Transverse colon (tissue), 4 donors: ENCODE data around the gene RIMS1. TPM values are rescaled to one million over a fixed set of nuclear protein-coding genes. Genes with fewer than 3 reads are reported as not detected.

Experiments used
- DNase-seq: peaks from one replicate; pipeline ENCODE4 v3.0.0-alpha.2; 2019
- H3K27ac ChIP-seq, 4 donors: fragments of 200-600 bp; sonication (generic); 2 replicates each; pipeline ENCODE4 v1.5.1; 2016 to 2018; ENCODE audit warnings: inconsistent platforms in 4 of 4
- H3K27me3 ChIP-seq: fragments of 200-600 bp; sonication (generic); 2 replicates; pipeline ENCODE4 v1.5.1; 2017; ENCODE audit warnings: inconsistent platforms
- H3K36me3 ChIP-seq, 4 donors: fragments of 200-600 bp; sonication (generic); 2 replicates each; pipeline ENCODE4 v1.5.1; 2017 to 2019; ENCODE audit warnings: inconsistent platforms in 4 of 4
- H3K4me1 ChIP-seq, 4 donors: fragments of 200-600 bp; sonication (generic); 2 replicates each; pipeline ENCODE4 v1.5.1; 2017 to 2020; ENCODE audit warnings: inconsistent platforms in 4 of 4
- H3K4me3 ChIP-seq, 4 donors: fragments of 200-600 bp; sonication (generic); 1 replicate in 1 of 4; 2 replicates in 3 of 4; pipeline versions ENCODE4 v1.5.1 to v1.6.1; 2017 to 2019; ENCODE audit warnings: inconsistent platforms in 4 of 4
- H3K9me3 ChIP-seq, 2 donors: fragments of 200-600 bp; sonication (generic); 2 replicates each; pipeline ENCODE4 v1.5.1; 2017 to 2019; ENCODE audit warnings: inconsistent platforms in 2 of 2
- EP300 ChIP-seq: sonication (generic); formaldehyde crosslinking; IDR thresholded peaks from one replicate; pipeline ENCODE4 v1.6.1; 2017; ENCODE audit warnings: antibody characterized with exemption, low read depth
- POLR2A ChIP-seq: fragments of 450-650 bp; IDR thresholded peaks from one replicate; pipeline ENCODE4 v1.6.1; 2016; ENCODE audit warnings: antibody characterized with exemption, mild to moderate bottlenecking, moderate library complexity
- POLR2AphosphoS5 ChIP-seq, 3 donors: sonication (generic); formaldehyde crosslinking; IDR thresholded peaks; one replicate each; pipeline ENCODE4 v1.6.1; 2016; ENCODE audit warnings: antibody characterized with exemption in 3 of 3
- WGBS, 2 donors: methylation state at CpG; one replicate each; pipeline ENCODE4 v1.1.5; 2018; ENCODE audit warnings: low coverage in 1 of 2; 5-methylcytosine and 5-hydroxymethylcytosine counted together
- in situ Hi-C, 4 donors: fragments of 200-750 bp; cut with MboI; loops; one replicate each; pipeline versions ENCODE4 v1.15.0 to v1.15.1; 2017; ENCODE audit warnings: low sequenced_read_pairs in 3 of 4, low pct_ligation_motif_present in 1 of 4, low pct_unique_long_range_greater_than_20kb in 1 of 4
- intact Hi-C: fragments of 100-400 bp; cut with DNase I; formaldehyde crosslinking; loops from one replicate; pipeline ENCODE4 v1.15.1; 2023; ENCODE audit warnings: low total_unique reads
- total RNA-seq, 4 donors: library from RNA; depleted of rRNA; stranded (reverse); fragments of >200 nt; gene quantifications; one replicate each; pipeline ENCODE4 v1.1.0, GENCODE V29; 2016
- TF ChIP-seq, protein P1 (sequence below), 5 experiments: fragments of 200-600 bp in 3 of 5; fragments of 450-650 bp in 2 of 5; sonication (generic) in 3 of 5; IDR thresholded peaks; 1 replicate in 2 of 5; 2 replicates in 3 of 5; pipeline ENCODE4 v1.5.1; 2016 to 2017; ENCODE audit warnings: antibody characterized with exemption in 5 of 5, inconsistent platforms in 3 of 5, mild to moderate bottlenecking in 2 of 5, moderate library complexity in 1 of 5

The RIMS1 gene
- total RNA-seq, 4 donors from 2014 or later = 0.32 to 0.41 TPM; not detected in 2

DNA sequence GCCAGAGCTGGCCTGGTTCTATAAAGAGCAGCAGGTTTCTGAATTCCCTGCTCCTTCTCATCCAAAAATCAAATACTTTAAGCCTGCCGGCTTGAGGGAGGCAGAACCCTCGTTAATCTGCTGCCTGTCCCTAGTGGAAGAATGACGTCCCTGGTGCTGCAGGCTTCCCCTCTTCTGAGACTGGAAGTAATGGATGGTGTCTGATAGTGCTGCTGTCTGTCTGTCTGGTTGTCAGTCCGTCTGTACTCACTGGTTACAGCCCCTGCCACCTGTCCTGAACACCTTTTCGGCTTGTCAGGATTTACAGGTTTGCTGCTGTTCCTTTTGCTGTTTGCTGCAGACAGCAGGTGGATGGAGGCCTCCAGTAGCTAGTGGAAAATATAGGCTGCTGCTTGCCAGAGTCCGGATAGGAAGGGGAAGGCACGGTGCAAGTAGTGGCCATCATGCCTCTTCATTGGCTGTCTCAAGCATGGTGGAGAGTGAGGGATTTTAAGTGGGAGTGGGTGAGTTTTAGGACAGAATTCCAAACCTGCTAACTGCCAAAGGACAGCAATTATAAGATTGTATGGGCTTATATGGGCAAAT lies 2.5 kb downstream of the RIMS1 start:
- no peak overlapping the region for H3K4me3 ChIP-seq
- TF ChIP-seq POLR2A (no peak), EP300 (no peak), POLR2AphosphoS5 (IDR thresholded peaks at IDR 0.05) (no peak)
- TF ChIP-seq, protein P1, sequence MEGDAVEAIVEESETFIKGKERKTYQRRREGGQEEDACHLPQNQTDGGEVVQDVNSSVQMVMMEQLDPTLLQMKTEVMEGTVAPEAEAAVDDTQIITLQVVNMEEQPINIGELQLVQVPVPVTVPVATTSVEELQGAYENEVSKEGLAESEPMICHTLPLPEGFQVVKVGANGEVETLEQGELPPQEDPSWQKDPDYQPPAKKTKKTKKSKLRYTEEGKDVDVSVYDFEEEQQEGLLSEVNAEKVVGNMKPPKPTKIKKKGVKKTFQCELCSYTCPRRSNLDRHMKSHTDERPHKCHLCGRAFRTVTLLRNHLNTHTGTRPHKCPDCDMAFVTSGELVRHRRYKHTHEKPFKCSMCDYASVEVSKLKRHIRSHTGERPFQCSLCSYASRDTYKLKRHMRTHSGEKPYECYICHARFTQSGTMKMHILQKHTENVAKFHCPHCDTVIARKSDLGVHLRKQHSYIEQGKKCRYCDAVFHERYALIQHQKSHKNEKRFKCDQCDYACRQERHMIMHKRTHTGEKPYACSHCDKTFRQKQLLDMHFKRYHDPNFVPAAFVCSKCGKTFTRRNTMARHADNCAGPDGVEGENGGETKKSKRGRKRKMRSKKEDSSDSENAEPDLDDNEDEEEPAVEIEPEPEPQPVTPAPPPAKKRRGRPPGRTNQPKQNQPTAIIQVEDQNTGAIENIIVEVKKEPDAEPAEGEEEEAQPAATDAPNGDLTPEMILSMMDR (IDR thresholded peaks at IDR 0.05) = no peak
- 40 to 68% methylated on average over 6 to 7 of the region's 7 CpGs for WGBS, 2 donors
- intact Hi-C loops = no loop called here
- in situ Hi-C loops = no loop called here
- no peak overlapping the region for H3K27ac ChIP-seq
- no peak for DNase-seq
- no peaks in the 10 kb centered on the region for H3K36me3 ChIP-seq
- H3K27me3 ChIP-seq = peaks cover 48% of the 10 kb centered on the region
- no peaks in the 10 kb centered on the region for H3K9me3 ChIP-seq
- peaks cover 0 to 8% (median 4%) of the 10 kb centered on the region in 4 donors for H3K4me1 ChIP-seq

DNA sequence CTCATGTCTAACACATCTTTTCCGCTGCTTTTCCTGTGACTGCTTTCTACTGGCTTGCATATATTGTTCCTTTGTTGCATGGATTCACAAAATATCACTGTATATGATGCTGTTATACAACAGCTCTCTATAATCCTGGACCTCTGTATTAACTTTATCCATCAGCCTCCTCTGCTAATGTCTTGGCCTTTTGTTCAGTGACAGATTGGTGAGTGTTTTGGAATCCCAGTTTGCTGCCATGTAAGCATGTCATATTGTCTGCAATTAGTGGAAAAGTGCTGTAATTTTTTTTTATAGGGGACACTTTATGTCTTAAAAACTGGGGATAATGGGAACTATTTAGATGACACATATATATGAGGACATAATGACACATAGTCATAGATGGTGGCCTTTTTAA lies 3.0 kb downstream of the RIMS1 start:
- peaks cover 48% of the 10 kb centered on the region for H3K27me3 ChIP-seq
- DNase-seq = no peak
- TF ChIP-seq POLR2A (no peak), EP300 (no peak), POLR2AphosphoS5 (IDR thresholded peaks at IDR 0.05) (no peak)
- TF ChIP-seq, protein P1 (IDR thresholded peaks at IDR 0.05) = no peak
- intact Hi-C loops = no loop called here
- no peak overlapping the region for H3K27ac ChIP-seq
- WGBS, 2 donors = 80 to 100% methylated on average over 1 of the region's 1 CpG
- peaks cover 0 to 8% (median 4%) of the 10 kb centered on the region in 4 donors for H3K4me1 ChIP-seq
- no peak overlapping the region for H3K4me3 ChIP-seq
- in situ Hi-C loops = no loop called here
- no peaks in the 10 kb centered on the region for H3K36me3 ChIP-seq
- H3K9me3 ChIP-seq = no peaks in the 10 kb centered on the region

DNA sequence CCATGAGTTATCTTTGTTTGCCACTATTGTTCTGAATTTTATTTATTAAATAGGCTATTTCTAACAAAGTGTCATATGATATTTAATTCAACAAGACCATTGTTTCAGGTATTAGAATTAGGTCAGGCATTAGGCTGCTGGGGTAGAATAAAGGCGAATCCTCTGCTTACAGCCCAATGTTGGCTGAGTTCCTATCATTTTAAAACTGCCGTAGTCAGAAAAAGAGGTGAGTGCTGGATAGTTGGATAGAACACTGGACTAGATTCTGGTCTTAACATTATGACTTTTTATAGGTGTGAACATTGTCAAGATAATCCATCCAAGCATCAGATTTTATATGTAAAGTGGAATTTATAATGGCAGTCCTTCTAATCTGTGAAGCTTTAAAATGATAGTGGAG lies 6.3 kb downstream of the RIMS1 start:
- DNase-seq = no peak
- Histone ChIP-seq H3K27ac (no peak overlapping the region), H3K27me3 (peaks cover 17% of the 10 kb centered on the region), H3K4me3 (no peak overlapping the region), H3K4me1 (no peaks in the 10 kb centered on the region), H3K36me3 (no peaks in the 10 kb centered on the region), H3K9me3 (no peaks in the 10 kb centered on the region)
- 95% methylated on average over 2 of the region's 2 CpGs for WGBS, 2 donors
- intact Hi-C loops = no loop called here
- TF ChIP-seq POLR2A (no peak), EP300 (no peak), POLR2AphosphoS5 (IDR thresholded peaks at IDR 0.05) (no peak)
- TF ChIP-seq, protein P1 (IDR thresholded peaks at IDR 0.05) = no peak
- in situ Hi-C loops = no loop called here

DNA sequence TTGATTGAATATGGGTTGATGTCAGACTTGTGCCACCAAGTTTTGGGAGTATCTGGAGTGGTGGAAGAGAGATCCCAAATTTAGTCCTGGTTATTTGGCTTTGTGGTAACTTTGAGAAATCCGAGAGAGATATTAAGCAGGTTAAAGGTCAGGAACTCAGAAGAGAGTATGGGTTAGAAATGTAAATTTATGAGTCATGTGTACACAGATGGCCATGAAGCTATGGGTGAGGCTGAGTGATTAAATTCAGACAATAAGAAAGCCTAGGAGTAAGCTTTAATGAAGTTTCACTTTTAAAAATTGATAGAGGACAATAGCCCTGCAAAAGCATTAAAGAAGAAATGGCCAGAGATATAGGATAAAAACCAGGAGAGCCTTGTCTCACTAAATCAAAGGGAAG lies 14.3 kb downstream of the RIMS1 start:
- Histone ChIP-seq H3K4me3 (no peak overlapping the region), H3K36me3 (no peaks in the 10 kb centered on the region), H3K9me3 (no peaks in the 10 kb centered on the region), H3K27me3 (no peaks in the 10 kb centered on the region), H3K27ac (no peak overlapping the region), H3K4me1 (no peaks in the 10 kb centered on the region)
- WGBS, 2 donors = 30 to 38% methylated on average over 1 of the region's 1 CpG
- no peak for TF ChIP-seq POLR2AphosphoS5 (IDR thresholded peaks at IDR 0.05)
- TF ChIP-seq POLR2A = no peak
- TF ChIP-seq EP300 = no peak
- TF ChIP-seq, protein P1 (IDR thresholded peaks at IDR 0.05) = no peak
- in situ Hi-C loops (no loop called here), intact Hi-C loops (no loop called here)
- no peak for DNase-seq
